Endothelial cell (in vitro differentiated cells): ENCODE data around the gene ADARB2. TPM values are rescaled to one million over a fixed set of nuclear protein-coding genes. Genes with fewer than 3 reads are reported as not detected.

Experiments
- DNase-seq: peaks from one replicate; pipeline ENCODE4 v3.0.0; 2021; ENCODE audit warnings: low spot score
- H3K27ac Mint-ChIP-seq: one replicate; pipeline ENCODE4 v1.8.0; 2021; ENCODE audit warnings: mixed read lengths, inconsistent platforms; ENCODE audit not compliant: unreplicated experiment
- H3K27me3 Mint-ChIP-seq: one replicate; pipeline ENCODE4 v1.8.0; 2021; ENCODE audit warnings: mild to moderate bottlenecking, moderate library complexity, mixed read lengths, inconsistent platforms; ENCODE audit not compliant: unreplicated experiment
- H3K36me3 Mint-ChIP-seq: one replicate; pipeline ENCODE4 v1.8.0; 2021; ENCODE audit warnings: mild to moderate bottlenecking, low read depth, mixed read lengths, inconsistent platforms; ENCODE audit not compliant: unreplicated experiment
- H3K4me1 Mint-ChIP-seq: one replicate; pipeline ENCODE4 v1.8.0; 2021; ENCODE audit warnings: mild to moderate bottlenecking, mixed read lengths, inconsistent platforms; ENCODE audit not compliant: unreplicated experiment
- H3K4me3 Mint-ChIP-seq: one replicate; pipeline ENCODE4 v1.8.0; 2021; ENCODE audit warnings: mild to moderate bottlenecking, mixed read lengths, inconsistent platforms; ENCODE audit not compliant: unreplicated experiment
- H3K9me3 Mint-ChIP-seq: one replicate; pipeline ENCODE4 v1.8.0; 2021; ENCODE audit warnings: mixed read lengths, inconsistent platforms; ENCODE audit not compliant: unreplicated experiment
- total RNA-seq: library from RNA; stranded (reverse); fragmentation: NEBNext Ultra II Directional; extraction: Animal tissue kit (Norgen Biotek cat#: 25700); gene quantifications from one replicate; pipeline ENCODE4 v1.2.1, GENCODE V29; 2021; ENCODE audit not compliant: unreplicated experiment
- TF ChIP-seq, protein P1 (sequence below): fragments of 200-600 bp; sonication (generic); IDR thresholded peaks from one replicate; pipeline ENCODE4 v1.5.0; 2021; ENCODE audit warnings: antibody characterized with exemption; ENCODE audit not compliant: unreplicated experiment

The ADARB2 gene
- total RNA-seq, 1 donor from 2014 or later, result 54.9 TPM

DNA sequence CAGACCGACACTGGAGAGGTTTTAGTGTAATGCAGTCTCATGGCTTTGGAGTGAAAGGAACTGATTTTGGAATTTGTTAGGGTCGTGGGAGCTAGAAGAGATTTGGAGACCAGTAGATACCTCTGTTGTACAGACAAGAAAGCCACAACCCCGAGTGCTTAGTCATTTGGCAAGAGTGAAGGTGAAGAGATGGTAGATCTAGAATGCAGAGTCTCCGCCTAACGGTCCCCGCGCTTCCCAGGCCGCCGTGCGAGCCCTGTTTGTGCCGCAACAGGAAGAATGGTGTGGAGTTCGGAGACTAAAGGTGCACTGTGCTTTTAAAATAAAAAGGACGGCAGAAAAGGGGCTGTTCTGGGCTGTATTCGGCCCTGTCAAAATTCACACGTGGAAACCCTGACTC is 186.7 kb downstream of the ADARB2 start:
- H3K4me1 Mint-ChIP-seq, result peaks cover 4% of the 10 kb centered on the region
- H3K4me3 Mint-ChIP-seq, result no peak overlapping the region
- peaks cover 6% of the 10 kb centered on the region for H3K27me3 Mint-ChIP-seq
- H3K27ac Mint-ChIP-seq, result no peak overlapping the region
- TF ChIP-seq, protein P1, sequence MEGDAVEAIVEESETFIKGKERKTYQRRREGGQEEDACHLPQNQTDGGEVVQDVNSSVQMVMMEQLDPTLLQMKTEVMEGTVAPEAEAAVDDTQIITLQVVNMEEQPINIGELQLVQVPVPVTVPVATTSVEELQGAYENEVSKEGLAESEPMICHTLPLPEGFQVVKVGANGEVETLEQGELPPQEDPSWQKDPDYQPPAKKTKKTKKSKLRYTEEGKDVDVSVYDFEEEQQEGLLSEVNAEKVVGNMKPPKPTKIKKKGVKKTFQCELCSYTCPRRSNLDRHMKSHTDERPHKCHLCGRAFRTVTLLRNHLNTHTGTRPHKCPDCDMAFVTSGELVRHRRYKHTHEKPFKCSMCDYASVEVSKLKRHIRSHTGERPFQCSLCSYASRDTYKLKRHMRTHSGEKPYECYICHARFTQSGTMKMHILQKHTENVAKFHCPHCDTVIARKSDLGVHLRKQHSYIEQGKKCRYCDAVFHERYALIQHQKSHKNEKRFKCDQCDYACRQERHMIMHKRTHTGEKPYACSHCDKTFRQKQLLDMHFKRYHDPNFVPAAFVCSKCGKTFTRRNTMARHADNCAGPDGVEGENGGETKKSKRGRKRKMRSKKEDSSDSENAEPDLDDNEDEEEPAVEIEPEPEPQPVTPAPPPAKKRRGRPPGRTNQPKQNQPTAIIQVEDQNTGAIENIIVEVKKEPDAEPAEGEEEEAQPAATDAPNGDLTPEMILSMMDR, result no peak
- H3K9me3 Mint-ChIP-seq, result no peaks in the 10 kb centered on the region
- H3K36me3 Mint-ChIP-seq, result peaks cover 7% of the 10 kb centered on the region
- no peak for DNase-seq

DNA sequence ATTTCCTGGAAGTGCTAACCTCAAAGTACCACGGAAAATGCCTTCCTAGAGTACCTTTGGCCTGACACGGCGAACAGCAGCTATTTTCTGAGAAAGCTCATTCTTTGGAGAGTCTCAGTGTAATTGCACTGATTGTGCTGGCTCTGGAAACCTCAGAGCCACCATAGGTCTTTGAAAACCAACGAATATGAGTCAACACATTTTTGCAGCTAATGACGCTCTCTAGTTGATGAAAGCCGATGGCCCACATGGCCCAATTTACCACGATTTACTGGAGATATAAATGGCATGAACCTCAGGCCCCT is 187.1 kb downstream of the ADARB2 start:
- TF ChIP-seq, protein P1, result no peak
- peaks cover 6% of the 10 kb centered on the region for H3K27me3 Mint-ChIP-seq
- no peak overlapping the region for H3K27ac Mint-ChIP-seq
- peaks cover 4% of the 10 kb centered on the region for H3K4me1 Mint-ChIP-seq
- DNase-seq, result no peak
- H3K4me3 Mint-ChIP-seq, result no peak overlapping the region
- H3K36me3 Mint-ChIP-seq, result peaks cover 7% of the 10 kb centered on the region
- no peaks in the 10 kb centered on the region for H3K9me3 Mint-ChIP-seq

DNA sequence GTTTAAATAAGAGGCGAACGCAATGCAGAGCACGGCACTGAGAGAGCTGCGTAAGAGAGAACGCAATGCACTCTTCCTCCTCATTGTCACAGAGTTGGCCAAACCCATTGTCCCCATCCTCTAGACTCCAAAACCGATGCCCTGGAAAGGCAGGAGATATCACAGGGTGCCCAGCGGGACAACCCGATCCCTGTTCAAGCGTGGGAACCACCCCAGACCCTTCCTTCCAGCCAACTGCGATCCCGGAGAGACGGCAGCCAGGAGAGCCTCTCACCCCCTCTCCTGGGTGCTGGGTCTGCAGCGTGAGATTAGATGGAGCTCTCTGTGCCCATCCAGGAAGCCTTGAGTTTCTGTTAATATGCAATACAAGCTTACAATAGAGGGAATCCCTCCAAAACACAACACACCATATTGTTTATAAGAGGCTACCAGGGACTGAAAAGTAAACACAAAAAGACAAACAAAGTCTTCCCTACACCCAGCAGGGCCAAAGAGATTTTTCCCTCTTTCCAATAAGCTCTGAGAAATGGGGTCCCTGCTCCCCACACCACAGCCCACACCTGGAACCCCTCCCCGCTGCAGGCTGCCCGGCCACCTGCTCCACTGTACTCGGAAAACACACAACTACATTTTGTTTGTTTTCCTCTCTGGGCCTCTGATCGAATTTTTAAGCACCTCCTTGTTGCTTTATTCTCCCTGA is 187.6 kb downstream of the ADARB2 start:
- Mint-ChIP-seq H3K9me3 (no peaks in the 10 kb centered on the region), H3K27ac (no peak overlapping the region)

DNA sequence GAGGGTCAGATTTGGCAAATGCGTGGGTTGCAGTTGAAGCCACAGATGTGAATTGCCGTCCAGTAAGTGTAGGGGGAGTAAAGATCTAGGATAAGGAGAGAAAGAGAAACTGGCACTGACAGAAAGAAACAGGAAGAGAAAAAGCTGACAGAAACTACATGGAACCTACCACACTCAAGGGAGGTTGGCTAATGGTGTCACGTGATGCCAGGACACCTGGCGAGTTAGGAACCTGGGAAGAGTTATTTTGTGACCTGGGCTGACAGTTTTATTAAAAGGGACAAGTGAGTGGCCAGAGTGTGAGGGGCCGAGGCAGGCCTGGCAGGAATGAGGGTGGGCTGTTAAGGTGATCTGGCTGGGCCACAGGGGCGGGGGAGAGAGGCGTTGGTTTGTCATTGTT is 188.7 kb downstream of the ADARB2 start:
- H3K9me3 Mint-ChIP-seq, result no peaks in the 10 kb centered on the region
- DNase-seq, result no peak
- H3K4me3 Mint-ChIP-seq, result no peak overlapping the region
- peaks cover 4% of the 10 kb centered on the region for H3K4me1 Mint-ChIP-seq
- H3K27me3 Mint-ChIP-seq, result peaks cover 6% of the 10 kb centered on the region
- TF ChIP-seq, protein P1, result no peak
- peaks cover 7% of the 10 kb centered on the region for H3K36me3 Mint-ChIP-seq
- H3K27ac Mint-ChIP-seq, result no peak overlapping the region

More for the DNA sequence above, 187.6 kb downstream of the ADARB2 start:
- Mint-ChIP-seq H3K4me3 (no peak overlapping the region), H3K36me3 (peaks cover 7% of the 10 kb centered on the region), H3K27me3 (peaks cover 6% of the 10 kb centered on the region), H3K4me1 (peaks cover 4% of the 10 kb centered on the region)
- no peak for DNase-seq
- TF ChIP-seq, protein P1, result no peak

DNA sequence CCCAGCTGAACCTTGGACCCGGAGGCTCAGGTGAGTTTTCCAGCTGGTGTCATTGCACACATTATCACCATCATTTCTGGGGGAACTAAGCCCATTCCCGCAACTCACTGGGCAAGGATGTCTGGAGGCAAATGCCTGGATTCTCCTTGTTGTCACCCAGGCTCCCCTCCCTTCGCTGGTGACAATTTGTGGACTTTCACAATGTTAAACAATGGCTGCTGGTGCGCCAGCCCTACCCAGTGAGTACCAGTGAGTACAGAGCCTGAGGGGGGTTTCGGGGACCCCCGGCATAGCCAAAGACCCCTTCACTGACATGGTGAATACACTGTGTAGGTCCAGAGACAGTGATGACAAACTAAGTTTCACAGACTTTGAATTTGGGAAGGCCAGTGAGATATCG is 189.2 kb downstream of the ADARB2 start:
- peaks cover 7% of the 10 kb centered on the region for H3K36me3 Mint-ChIP-seq
- H3K27ac Mint-ChIP-seq, result no peak overlapping the region
- H3K27me3 Mint-ChIP-seq, result peaks cover 6% of the 10 kb centered on the region
- H3K4me3 Mint-ChIP-seq, result no peak overlapping the region
- no peak for DNase-seq
- TF ChIP-seq, protein P1, result no peak
- H3K4me1 Mint-ChIP-seq, result peaks cover 4% of the 10 kb centered on the region
- no peaks in the 10 kb centered on the region for H3K9me3 Mint-ChIP-seq
